A549 (cell line): Measurements from ENCODE around the gene SRSF10.

Source experiments
- CHD4 ChIP-seq: fragments of 200-600 bp; sonication (generic); IDR thresholded peaks from 2 replicates; pipeline ENCODE4 v1.6.1; 2016; ENCODE audit warnings: antibody characterized with exemption, mild to moderate bottlenecking, borderline replicate concordance
- HDAC2 ChIP-seq: fragments of 200-600 bp; sonication (generic); IDR thresholded peaks from 2 replicates; pipeline ENCODE4 v1.6.1; 2016
- POLR2A ChIP-seq: IDR thresholded peaks from 2 replicates; pipeline ENCODE4 v1.6.1; 2012; ENCODE audit warnings: mild to moderate bottlenecking, low read length
- RFX5 ChIP-seq: fragments of 450-650 bp; IDR thresholded peaks from 2 replicates; pipeline ENCODE4 v1.7.1; 2014; ENCODE audit warnings: antibody characterized with exemption, mild to moderate bottlenecking, moderate library complexity
- RNF2 ChIP-seq: fragments of 200-600 bp; sonication (generic); IDR thresholded peaks from 2 replicates; pipeline ENCODE4 v1.6.1; 2016; ENCODE audit warnings: low read depth, mild to moderate bottlenecking, antibody characterized with exemption, moderate library complexity, borderline replicate concordance
- TF ChIP-seq, protein P1 (sequence below): fragments of 200-600 bp; sonication (generic); IDR thresholded peaks from 2 replicates; pipeline ENCODE4 v1.6.1; 2016; ENCODE audit warnings: antibody characterized with exemption, mild to moderate bottlenecking, moderate library complexity
- TF ChIP-seq, protein P2 (sequence below): fragments of >200 bp; sonication (Bioruptor Twin); formaldehyde crosslinking; IDR thresholded peaks from 3 replicates; pipeline ENCODE4 v1.5.1; 2016

DNA sequence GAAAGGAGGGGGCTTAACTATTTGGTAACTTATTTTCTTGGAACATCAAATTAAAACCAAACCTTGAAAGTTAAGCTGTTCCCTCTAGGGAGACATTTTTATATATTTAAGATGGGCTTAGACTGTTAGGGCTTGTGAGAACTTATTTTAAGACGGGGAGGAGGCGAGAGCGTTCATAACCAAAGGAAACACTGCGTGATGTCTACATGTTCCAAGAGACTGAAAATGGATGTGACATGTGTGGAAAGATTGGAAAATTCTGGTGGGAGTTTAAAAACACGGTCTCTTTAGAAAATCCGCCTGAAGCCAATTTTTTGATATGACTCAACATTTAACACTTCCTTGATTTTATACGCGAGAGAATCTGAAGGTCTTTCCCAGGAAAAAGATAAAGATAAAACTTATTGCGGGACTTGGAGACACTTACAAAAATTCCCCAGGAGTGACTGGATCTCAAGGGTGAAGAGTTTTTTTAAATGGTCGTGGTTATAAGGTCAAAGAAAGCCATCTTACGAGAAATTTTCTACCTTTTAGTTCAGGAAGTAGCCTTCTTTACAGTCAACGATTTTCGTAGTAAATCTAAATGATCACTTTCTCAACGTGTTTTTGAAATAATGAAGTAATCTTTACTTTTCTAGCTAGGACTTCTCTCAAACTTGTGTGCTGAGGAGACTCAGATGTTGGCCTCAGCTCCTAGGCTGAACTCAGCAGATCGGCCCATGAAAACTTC, 19.7 kb downstream of the SRSF10 start:
- TF ChIP-seq, protein P1, sequence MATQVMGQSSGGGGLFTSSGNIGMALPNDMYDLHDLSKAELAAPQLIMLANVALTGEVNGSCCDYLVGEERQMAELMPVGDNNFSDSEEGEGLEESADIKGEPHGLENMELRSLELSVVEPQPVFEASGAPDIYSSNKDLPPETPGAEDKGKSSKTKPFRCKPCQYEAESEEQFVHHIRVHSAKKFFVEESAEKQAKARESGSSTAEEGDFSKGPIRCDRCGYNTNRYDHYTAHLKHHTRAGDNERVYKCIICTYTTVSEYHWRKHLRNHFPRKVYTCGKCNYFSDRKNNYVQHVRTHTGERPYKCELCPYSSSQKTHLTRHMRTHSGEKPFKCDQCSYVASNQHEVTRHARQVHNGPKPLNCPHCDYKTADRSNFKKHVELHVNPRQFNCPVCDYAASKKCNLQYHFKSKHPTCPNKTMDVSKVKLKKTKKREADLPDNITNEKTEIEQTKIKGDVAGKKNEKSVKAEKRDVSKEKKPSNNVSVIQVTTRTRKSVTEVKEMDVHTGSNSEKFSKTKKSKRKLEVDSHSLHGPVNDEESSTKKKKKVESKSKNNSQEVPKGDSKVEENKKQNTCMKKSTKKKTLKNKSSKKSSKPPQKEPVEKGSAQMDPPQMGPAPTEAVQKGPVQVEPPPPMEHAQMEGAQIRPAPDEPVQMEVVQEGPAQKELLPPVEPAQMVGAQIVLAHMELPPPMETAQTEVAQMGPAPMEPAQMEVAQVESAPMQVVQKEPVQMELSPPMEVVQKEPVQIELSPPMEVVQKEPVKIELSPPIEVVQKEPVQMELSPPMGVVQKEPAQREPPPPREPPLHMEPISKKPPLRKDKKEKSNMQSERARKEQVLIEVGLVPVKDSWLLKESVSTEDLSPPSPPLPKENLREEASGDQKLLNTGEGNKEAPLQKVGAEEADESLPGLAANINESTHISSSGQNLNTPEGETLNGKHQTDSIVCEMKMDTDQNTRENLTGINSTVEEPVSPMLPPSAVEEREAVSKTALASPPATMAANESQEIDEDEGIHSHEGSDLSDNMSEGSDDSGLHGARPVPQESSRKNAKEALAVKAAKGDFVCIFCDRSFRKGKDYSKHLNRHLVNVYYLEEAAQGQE: no peak
- TF ChIP-seq, protein P2, sequence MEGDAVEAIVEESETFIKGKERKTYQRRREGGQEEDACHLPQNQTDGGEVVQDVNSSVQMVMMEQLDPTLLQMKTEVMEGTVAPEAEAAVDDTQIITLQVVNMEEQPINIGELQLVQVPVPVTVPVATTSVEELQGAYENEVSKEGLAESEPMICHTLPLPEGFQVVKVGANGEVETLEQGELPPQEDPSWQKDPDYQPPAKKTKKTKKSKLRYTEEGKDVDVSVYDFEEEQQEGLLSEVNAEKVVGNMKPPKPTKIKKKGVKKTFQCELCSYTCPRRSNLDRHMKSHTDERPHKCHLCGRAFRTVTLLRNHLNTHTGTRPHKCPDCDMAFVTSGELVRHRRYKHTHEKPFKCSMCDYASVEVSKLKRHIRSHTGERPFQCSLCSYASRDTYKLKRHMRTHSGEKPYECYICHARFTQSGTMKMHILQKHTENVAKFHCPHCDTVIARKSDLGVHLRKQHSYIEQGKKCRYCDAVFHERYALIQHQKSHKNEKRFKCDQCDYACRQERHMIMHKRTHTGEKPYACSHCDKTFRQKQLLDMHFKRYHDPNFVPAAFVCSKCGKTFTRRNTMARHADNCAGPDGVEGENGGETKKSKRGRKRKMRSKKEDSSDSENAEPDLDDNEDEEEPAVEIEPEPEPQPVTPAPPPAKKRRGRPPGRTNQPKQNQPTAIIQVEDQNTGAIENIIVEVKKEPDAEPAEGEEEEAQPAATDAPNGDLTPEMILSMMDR: no peak
- TF ChIP-seq POLR2A (no peak), CHD4 (no peak), RFX5 (no peak), HDAC2 (no peak), RNF2 (no peak)
